Effector memory CD4-positive, alpha-beta T cell (primary cell): ENCODE data around the gene OR3A3.
"Not testable (repeated sequence)": the region's sequence is repeated elsewhere in the genome, so short reads cannot be mapped to it uniquely, and the experiment has no call there.

Experiments used
- DNase-seq, 3 donors: peaks; one replicate each; pipeline ENCODE4 v3.0.0-alpha.2; 2020
- H3K27ac ChIP-seq: 2 replicates; pipeline ENCODE4 v1.7.0; 2013; ENCODE audit warnings: mild to moderate bottlenecking, low read length, moderate library complexity; ENCODE audit not compliant: insufficient read depth, poor library complexity, severe bottlenecking
- H3K27me3 ChIP-seq: replicated peaks from 2 replicates; pipeline ENCODE4 v1.7.0; 2013; ENCODE audit warnings: mild to moderate bottlenecking, low read length; ENCODE audit not compliant: insufficient read depth, control insufficient read depth, poor library complexity, severe bottlenecking
- H3K36me3 ChIP-seq: 2 replicates; pipeline ENCODE4 v1.7.0; 2013; ENCODE audit warnings: mild to moderate bottlenecking, low read length, moderate library complexity; ENCODE audit not compliant: control insufficient read depth, insufficient read depth
- H3K4me1 ChIP-seq: 2 replicates; pipeline ENCODE4 v1.7.0; 2013; ENCODE audit warnings: low read length, mild to moderate bottlenecking; ENCODE audit not compliant: control insufficient read depth, insufficient read depth, poor library complexity, severe bottlenecking
- H3K4me3 ChIP-seq: 2 replicates; pipeline ENCODE4 v1.7.0; 2013; ENCODE audit warnings: low read length, low read depth, mild to moderate bottlenecking; ENCODE audit not compliant: insufficient read depth, poor library complexity, severe bottlenecking
- H3K9me3 ChIP-seq: 2 replicates; pipeline ENCODE4 v1.7.0; 2013; ENCODE audit warnings: mild to moderate bottlenecking, low read length, moderate library complexity; ENCODE audit not compliant: control insufficient read depth

Gene OR3A3

DNA sequence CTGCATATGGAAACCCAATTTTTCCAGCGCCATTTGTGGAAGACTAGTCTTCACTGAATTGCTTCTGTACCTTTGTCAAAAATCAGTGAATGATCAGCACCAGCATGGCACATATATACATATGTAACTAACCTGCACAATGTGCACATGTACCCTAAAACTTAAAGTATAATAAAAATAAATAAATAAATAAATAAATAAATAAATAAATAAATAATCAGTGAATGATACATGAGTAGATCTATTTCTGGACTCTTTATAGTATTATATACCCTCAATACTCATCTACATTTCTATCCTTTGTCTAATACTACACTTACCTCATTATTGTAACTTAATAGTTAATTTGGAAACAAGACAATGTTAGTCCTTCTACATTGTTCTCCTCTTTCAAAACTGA is 7.3 kb upstream of the OR3A3 start:
- not testable (repeated sequence) for H3K27me3 ChIP-seq, H3K36me3 ChIP-seq, H3K4me1 ChIP-seq, DNase-seq, H3K4me3 ChIP-seq, H3K27ac ChIP-seq, H3K9me3 ChIP-seq

GRCh38 chr17:3412216-3412615 is 1.0 kb downstream of the OR3A3 start:
- not testable (repeated sequence) for H3K27me3 ChIP-seq, H3K4me3 ChIP-seq, H3K9me3 ChIP-seq, H3K4me1 ChIP-seq, H3K27ac ChIP-seq, DNase-seq, H3K36me3 ChIP-seq

DNA sequence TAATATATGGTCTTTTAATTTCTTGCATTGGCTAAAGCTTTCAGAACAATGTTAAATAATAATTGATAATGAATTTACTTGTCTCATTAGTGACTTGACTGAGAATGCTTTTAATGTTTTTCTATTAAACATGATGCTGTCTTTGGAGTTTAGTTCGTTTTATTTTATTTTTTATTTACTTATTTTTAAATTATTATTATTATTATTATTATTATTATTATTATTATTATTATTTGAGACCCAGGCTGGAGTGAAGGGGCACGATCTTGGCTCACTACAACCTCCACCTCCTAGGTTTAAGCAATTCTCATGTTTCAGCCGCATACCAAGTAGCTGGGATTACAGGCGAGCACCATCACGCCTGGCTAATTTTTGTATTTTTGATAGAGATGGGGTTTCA is 4.4 kb downstream of the OR3A3 start:
- H3K27ac ChIP-seq, result no peak overlapping the region
- H3K4me3 ChIP-seq, result no peak overlapping the region
- DNase-seq, result no peak
- H3K36me3 ChIP-seq, result no peaks in the 10 kb centered on the region
- no peaks in the 10 kb centered on the region for H3K27me3 ChIP-seq
- H3K4me1 ChIP-seq, result no peaks in the 10 kb centered on the region
- H3K9me3 ChIP-seq, result no peaks in the 10 kb centered on the region

GRCh38 chr17:3418222-3418621 is 7.1 kb downstream of the OR3A3 start:
- H3K9me3 ChIP-seq, result no peaks in the 10 kb centered on the region
- no peak overlapping the region for H3K27ac ChIP-seq
- H3K36me3 ChIP-seq, result no peaks in the 10 kb centered on the region
- no peak overlapping the region for H3K4me3 ChIP-seq
- DNase-seq, result no peak
- no peaks in the 10 kb centered on the region for H3K4me1 ChIP-seq
- H3K27me3 ChIP-seq, result no peaks in the 10 kb centered on the region

DNA sequence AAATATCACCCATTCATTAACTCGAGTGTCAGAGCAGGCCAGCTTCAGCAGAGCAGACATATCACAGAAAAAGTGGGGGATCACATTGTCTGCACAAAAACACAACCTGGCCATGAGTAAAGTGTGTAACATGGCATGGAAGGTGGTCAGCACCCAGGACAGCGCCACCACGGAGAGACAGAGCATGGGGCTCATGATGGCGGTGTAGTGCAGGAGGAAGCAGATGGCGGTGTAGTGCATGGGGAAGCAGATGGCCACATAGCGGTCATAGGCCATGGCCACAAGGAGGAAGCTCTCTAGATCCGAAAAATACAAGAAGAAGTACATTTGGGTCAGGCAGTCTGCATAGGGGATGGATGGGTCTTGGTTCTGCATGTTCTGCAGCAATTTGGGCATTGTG is 22.0 kb downstream of the OR3A3 start:
- H3K4me3 ChIP-seq, DNase-seq, H3K27me3 ChIP-seq, H3K9me3 ChIP-seq, H3K36me3 ChIP-seq, H3K27ac ChIP-seq, H3K4me1 ChIP-seq: not testable (repeated sequence)

GRCh38 chr17:3433741-3434140 is 22.6 kb downstream of the OR3A3 start, which contains the start of gene OR1E2:
OR1E2 (minus strand) TSS chr17:3433841; CDS start chr17:3433841, 0 bp downstream.
- Histone ChIP-seq H3K4me1 (no peaks in the 10 kb centered on the region), H3K36me3 (no peaks in the 10 kb centered on the region), H3K9me3 (no peaks in the 10 kb centered on the region), H3K4me3 (no peak within 1 kb of the TSS), H3K27ac (no peak within 1 kb of the TSS), H3K27me3 (no peaks in the 10 kb centered on the region)
- no peak for DNase-seq

GRCh38 chr17:3438368-3438767 is 27.2 kb downstream of the OR3A3 start:
- no peaks in the 10 kb centered on the region for H3K4me1 ChIP-seq
- H3K27me3 ChIP-seq, result no peaks in the 10 kb centered on the region
- no peak for DNase-seq
- H3K36me3 ChIP-seq, result no peaks in the 10 kb centered on the region
- H3K27ac ChIP-seq, result no peak overlapping the region
- no peaks in the 10 kb centered on the region for H3K9me3 ChIP-seq
- no peak overlapping the region for H3K4me3 ChIP-seq

DNA sequence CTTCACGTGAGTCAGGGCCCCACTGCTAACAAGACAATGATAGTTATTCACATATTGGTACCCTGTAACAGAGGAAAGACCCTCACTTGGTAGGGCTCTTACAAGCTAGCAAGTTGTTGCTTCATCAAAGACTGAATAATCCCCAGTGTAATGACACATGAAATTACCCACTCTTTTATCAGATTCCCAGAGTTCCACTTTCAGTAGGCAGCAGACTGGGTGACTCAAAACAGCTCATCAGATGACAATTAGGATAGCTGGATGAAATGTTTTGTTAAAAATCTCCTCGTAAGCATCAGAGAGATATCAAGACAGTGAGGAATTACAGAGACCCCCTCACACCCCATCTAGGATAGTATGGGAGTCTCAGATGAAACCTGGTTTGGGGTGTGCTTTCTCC is 29.3 kb downstream of the OR3A3 start:
- Histone ChIP-seq H3K9me3 (no peaks in the 10 kb centered on the region), H3K36me3 (no peaks in the 10 kb centered on the region), H3K4me3 (no peak overlapping the region), H3K4me1 (no peaks in the 10 kb centered on the region), H3K27me3 (no peaks in the 10 kb centered on the region), H3K27ac (no peak overlapping the region)
- no peak for DNase-seq

- no peak overlapping the region for H3K27ac ChIP-seq
- H3K27me3 ChIP-seq, result no peaks in the 10 kb centered on the region
- no peaks in the 10 kb centered on the region for H3K9me3 ChIP-seq
- no peaks in the 10 kb centered on the region for H3K36me3 ChIP-seq
- no peak for DNase-seq
- H3K4me1 ChIP-seq, result no peaks in the 10 kb centered on the region
- H3K4me3 ChIP-seq, result no peak overlapping the region
Observed at GRCh38 chr17:3447625-3448024, 36.5 kb downstream of the OR3A3 start.

GRCh38 chr17:3448059-3448665 is 37.0 kb downstream of the OR3A3 start:
- H3K4me1 ChIP-seq, result no peaks in the 10 kb centered on the region
- no peaks in the 10 kb centered on the region for H3K36me3 ChIP-seq
- no peaks in the 10 kb centered on the region for H3K27me3 ChIP-seq
- H3K9me3 ChIP-seq, result no peaks in the 10 kb centered on the region
- H3K27ac ChIP-seq, result no peak overlapping the region
- no peak overlapping the region for H3K4me3 ChIP-seq
- no peak for DNase-seq
